Common myeloid progenitor, CD34-positive (primary cell): ENCODE measurements around the gene STIMATE.
A peak's percentile ranks its signal among the peaks of the same experiment; 100 is the strongest.

Source experiments
- CTCF ChIA-PET: fragments of 350-600 bp; sonication (Branson Sonifier 250); formaldehyde crosslinking; loops from one replicate; lab custom pipeline; 2021; ENCODE audit warnings: antibody characterized with exemption; lab: Charles Lee
- POLR2A ChIA-PET: fragments of 350-600 bp; sonication (Branson Sonifier 250); formaldehyde crosslinking; loops from one replicate; lab custom pipeline; 2021; ENCODE audit warnings: antibody characterized with exemption; lab: Charles Lee
- DNase-seq, 3 donors: peaks; one replicate each; pipeline versions ENCODE4 v3.0.0 to v3.0.0-alpha.2; 2013
- H3K27ac ChIP-seq, 2 experiments: 1 replicate in 1 of 2; 2 replicates in 1 of 2; pipeline ENCODE4 v1.7.0; 2013; ENCODE audit warnings: inconsistent platforms in 2 of 2, low read length in 2 of 2, mild to moderate bottlenecking in 2 of 2, low read depth in 1 of 2, moderate library complexity in 1 of 2; ENCODE audit not compliant: severe bottlenecking in 2 of 2, insufficient read depth in 1 of 2, poor library complexity in 1 of 2
- H3K27me3 ChIP-seq, 5 experiments: replicated peaks in 2 of 5; 1 replicate in 3 of 5; 2 replicates in 2 of 5; pipeline versions ENCODE4 v1.6.1 to v1.7.0; 2013; ENCODE audit warnings: low read length in 4 of 5, mild to moderate bottlenecking in 2 of 5, moderate library complexity in 2 of 5, inconsistent platforms in 1 of 5; ENCODE audit not compliant: insufficient read depth in 5 of 5, control insufficient read depth in 4 of 5
- H3K36me3 ChIP-seq, 4 experiments: 1 replicate in 2 of 4; 2 replicates in 2 of 4; pipeline versions ENCODE4 v1.6.1 to v1.7.0; 2013; ENCODE audit warnings: low read length in 3 of 4, control low read depth in 1 of 4, mild to moderate bottlenecking in 1 of 4; ENCODE audit not compliant: control insufficient read depth in 4 of 4, insufficient read depth in 4 of 4
- H3K4me1 ChIP-seq, 4 experiments: 1 replicate in 3 of 4; 2 replicates in 1 of 4; pipeline versions ENCODE4 v1.6.1 to v1.7.1; 2013; ENCODE audit warnings: low read length in 3 of 4, mild to moderate bottlenecking in 3 of 4, control low read depth in 1 of 4, inconsistent platforms in 1 of 4, moderate library complexity in 1 of 4; ENCODE audit not compliant: control insufficient read depth in 4 of 4, insufficient read depth in 4 of 4; ENCODE audit errors: control extremely low read depth in 1 of 4
- H3K4me3 ChIP-seq, 7 experiments: 1 replicate in 4 of 7; 2 replicates in 3 of 7; pipeline versions ENCODE4 v1.5.1 to v1.7.0; 2013; ENCODE audit warnings: mild to moderate bottlenecking in 7 of 7, low read length in 6 of 7, moderate library complexity in 6 of 7, inconsistent platforms in 2 of 7, low read depth in 2 of 7, control low read depth in 1 of 7; ENCODE audit not compliant: insufficient read depth in 4 of 7, control insufficient read depth in 1 of 7; ENCODE audit errors: extremely low read depth in 1 of 7
- H3K9me3 ChIP-seq, 5 experiments: 1 replicate in 4 of 5; 2 replicates in 1 of 5; pipeline versions ENCODE4 v1.6.1 to v1.7.1; 2013; ENCODE audit warnings: low read length in 4 of 5, mild to moderate bottlenecking in 2 of 5, inconsistent platforms in 1 of 5, low read depth in 1 of 5, moderate library complexity in 1 of 5; ENCODE audit not compliant: control insufficient read depth in 4 of 5, insufficient read depth in 2 of 5; ENCODE audit errors: control extremely low read depth in 1 of 5
- WGBS: methylation state at CpG from one replicate; pipeline ENCODE4 v1.1.5; 2013; ENCODE audit not compliant: insufficient coverage; 5-methylcytosine and 5-hydroxymethylcytosine counted together

STIMATE gene

DNA sequence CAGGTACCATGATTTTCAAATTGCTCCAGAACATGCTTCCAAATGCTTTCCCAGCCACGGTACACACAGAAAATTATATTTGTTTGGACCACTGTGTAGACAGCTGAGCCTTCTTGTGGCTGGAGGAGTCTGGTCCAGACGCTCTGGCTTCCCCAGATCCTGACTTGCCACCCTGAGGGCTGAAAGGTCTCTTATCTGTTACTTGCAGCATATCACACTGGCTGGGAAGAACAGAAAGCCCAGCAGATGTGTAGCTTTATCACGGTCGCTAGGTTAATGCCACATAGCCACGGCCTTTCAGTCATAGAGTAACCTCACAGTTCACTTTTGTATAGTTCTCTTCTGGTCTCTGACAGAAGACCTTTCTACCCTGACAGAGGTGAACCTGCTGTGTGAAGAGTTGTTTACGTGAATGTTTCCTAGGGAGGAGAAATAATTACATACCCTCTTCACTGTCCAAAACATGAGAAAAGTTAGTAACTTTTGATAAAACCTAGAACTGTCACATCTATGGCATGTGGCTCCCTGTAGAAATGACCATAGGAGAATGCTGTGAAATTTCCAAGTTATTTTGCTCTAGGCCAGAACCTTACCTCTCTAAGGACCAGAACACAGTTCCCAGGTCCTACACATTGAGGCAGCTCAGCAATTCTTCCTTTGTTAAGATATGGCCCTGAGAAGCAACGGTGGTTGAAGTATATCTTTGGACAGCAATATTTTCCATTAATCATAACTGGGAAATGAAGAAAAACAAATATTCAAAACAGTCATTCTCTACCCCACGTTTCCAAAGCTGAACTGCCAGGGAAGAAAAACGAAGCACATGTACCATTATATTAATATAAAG, 15.8 kb upstream of the STIMATE start:
- 79% methylated on average over 6 of the region's 9 CpGs for WGBS
- DNase-seq: peak; percentile 45 to 80 (median 63)
- Histone ChIP-seq H3K9me3 (no peaks in the 10 kb centered on the region), H3K27me3 (no peaks in the 10 kb centered on the region), H3K36me3 (peaks cover 0 to 15% (median under 1%) of the 10 kb centered on the region in 4 experiments), H3K27ac (no peak overlapping the region), H3K4me1 (no peaks in the 10 kb centered on the region), H3K4me3 (no peak overlapping the region)
- ChIA-PET POLR2A (no interaction called here), CTCF (interaction anchor here (0.8 to 2.8 kb wide), 5 partner anchors 8 to 134 kb away, joined by 3 to 7 read pairs (median 3); no protein-coding TSS in a partner anchor)

- H3K9me3 ChIP-seq: no peaks in the 10 kb centered on the region
- no peak for DNase-seq
- CTCF ChIA-PET: interaction anchor here (0.7 to 1.6 kb wide), 3 partner anchors 10 to 12 kb away, joined by 3 to 4 read pairs (median 3); no protein-coding TSS in a partner anchor
- H3K4me1 ChIP-seq: no peaks in the 10 kb centered on the region
- H3K27ac ChIP-seq: no peak overlapping the region
- H3K36me3 ChIP-seq: peaks cover 0 to 16% (median 2%) of the 10 kb centered on the region in 4 experiments
- POLR2A ChIA-PET: no interaction called here
- no peaks in the 10 kb centered on the region for H3K27me3 ChIP-seq
- H3K4me3 ChIP-seq: no peak overlapping the region
- WGBS: 95% methylated on average over 5 of the region's 6 CpGs
Observed at GRCh38 chr3:52910823-52911222, 13.5 kb upstream of the STIMATE start.

GRCh38 chr3:52907497-52907896, 10.1 kb upstream of the STIMATE start:
- H3K4me3 ChIP-seq: no peak overlapping the region
- POLR2A ChIA-PET: interaction anchor here (0.7 kb wide), 1 partner anchor 44 kb away, joined by 4 read pairs; no protein-coding TSS in a partner anchor

DNA sequence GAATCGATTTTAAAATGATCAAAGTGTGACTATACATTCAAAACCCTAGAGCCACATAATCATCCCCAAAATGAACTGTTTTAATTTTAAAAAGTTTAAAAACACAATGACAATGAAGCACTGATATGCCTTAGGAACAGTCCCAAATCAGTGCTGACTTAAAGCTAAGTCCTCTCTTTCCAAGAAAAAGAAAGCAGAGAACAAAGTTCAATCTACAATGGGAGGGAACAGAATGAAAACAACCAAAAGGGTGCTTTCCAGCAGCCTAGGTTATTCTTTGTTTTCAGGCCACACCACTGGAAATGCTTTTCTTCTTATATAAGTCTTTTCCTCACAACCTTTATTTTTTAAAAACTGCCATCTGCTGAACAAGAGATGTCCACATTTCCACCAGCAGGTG, 7.2 kb upstream of the STIMATE start:
- ChIA-PET POLR2A (interaction anchor here (0.6 kb wide), 1 partner anchor 15 kb away, joined by 3 read pairs; no protein-coding TSS in a partner anchor), CTCF (interaction anchor here (1.1 to 1.7 kb wide), 5 partner anchors 9 to 31 kb away, joined by 3 to 5 read pairs (median 4); no protein-coding TSS in a partner anchor)
- no CpG with 5 or more reads among the region's 1 CpG for WGBS
- no peak overlapping the region for H3K4me3 ChIP-seq
- H3K4me1 ChIP-seq: no peaks in the 10 kb centered on the region
- no peak for DNase-seq
- no peaks in the 10 kb centered on the region for H3K9me3 ChIP-seq
- H3K36me3 ChIP-seq: peaks cover 0 to 16% (median 2%) of the 10 kb centered on the region in 4 experiments
- no peaks in the 10 kb centered on the region for H3K27me3 ChIP-seq
- no peak overlapping the region for H3K27ac ChIP-seq

More at GRCh38 chr3:52907497-52907896, 10.1 kb upstream of the STIMATE start:
- DNase-seq: peak in 1 of 3 donors; percentile 38
- Histone ChIP-seq H3K4me1 (no peaks in the 10 kb centered on the region), H3K9me3 (no peaks in the 10 kb centered on the region), H3K36me3 (peaks cover 0 to 21% (median 2%) of the 10 kb centered on the region in 4 experiments), H3K27me3 (no peaks in the 10 kb centered on the region), H3K27ac (no peak overlapping the region)
- CTCF ChIA-PET: interaction anchor here (0.6 to 1.3 kb wide), 3 partner anchors 8 to 166 kb away, joined by 3 to 6 read pairs (median 4); no protein-coding TSS in a partner anchor
- WGBS: 100% methylated on average over 2 of the region's 5 CpGs

GRCh38 chr3:52904000-52904399, 6.7 kb upstream of the STIMATE start:
- POLR2A ChIA-PET: no interaction called here
- 100% methylated on average over 1 of the region's 3 CpGs for WGBS
- CTCF ChIA-PET: interaction anchor here (1.4 to 1.7 kb wide), 3 partner anchors 12 to 28 kb away, joined by 3 to 4 read pairs (median 4); no protein-coding TSS in a partner anchor

DNA sequence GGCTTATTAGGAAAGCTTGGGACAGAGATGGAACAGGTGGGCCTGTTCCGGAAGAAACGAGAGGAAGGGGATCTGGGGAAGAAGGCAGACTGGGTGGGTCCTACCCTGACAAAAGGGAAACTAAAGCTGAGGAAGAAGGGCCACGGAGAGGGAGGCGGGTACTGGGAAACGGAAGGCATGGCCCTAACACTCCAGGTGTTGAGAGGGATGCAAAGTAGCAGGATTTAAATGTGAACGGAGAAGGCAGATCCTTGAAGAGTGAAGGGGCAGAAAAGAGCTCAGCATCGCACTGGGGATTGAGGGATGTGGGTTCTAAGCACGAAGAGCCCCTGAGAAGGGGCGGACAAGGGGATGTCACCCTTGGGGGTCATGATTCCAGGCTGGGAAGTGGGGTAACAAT, 735 bp downstream of the STIMATE start:
- H3K27me3 ChIP-seq: no peaks in the 10 kb centered on the region
- POLR2A ChIA-PET: no interaction called here
- peak in 2 of 3 donors; percentile 13 to 16 for DNase-seq
- CTCF ChIA-PET: no interaction called here
- H3K36me3 ChIP-seq: peaks cover 0 to 9% (median 0%) of the 10 kb centered on the region in 4 experiments
- H3K27ac ChIP-seq: peak overlapping the region in 1 of 2 experiments; percentile 39
- peaks cover 11 to 52% (median 29%) of the 10 kb centered on the region in 4 experiments for H3K4me1 ChIP-seq
- no peaks in the 10 kb centered on the region for H3K9me3 ChIP-seq
- 6% methylated on average over 9 of the region's 9 CpGs for WGBS
- peak overlapping the region; percentile 68 to 88 (median 76) for H3K4me3 ChIP-seq

More at GRCh38 chr3:52904000-52904399, 6.7 kb upstream of the STIMATE start:
- peaks cover 0 to 16% (median 2%) of the 10 kb centered on the region in 4 experiments for H3K36me3 ChIP-seq
- no peaks in the 10 kb centered on the region for H3K4me1 ChIP-seq
- H3K27me3 ChIP-seq: no peaks in the 10 kb centered on the region
- no peak overlapping the region for H3K4me3 ChIP-seq
- no peak for DNase-seq
- no peak overlapping the region for H3K27ac ChIP-seq
- no peaks in the 10 kb centered on the region for H3K9me3 ChIP-seq
